ENCODE results near the gene GPR31. TPM values are rescaled to one million over a fixed set of nuclear protein-coding genes. Genes with fewer than 3 reads are reported as not detected.

Gene GPR31
- total and polyA plus RNA-seq, 8 donors, result 0.18 TPM; not detected in 7

DNA sequence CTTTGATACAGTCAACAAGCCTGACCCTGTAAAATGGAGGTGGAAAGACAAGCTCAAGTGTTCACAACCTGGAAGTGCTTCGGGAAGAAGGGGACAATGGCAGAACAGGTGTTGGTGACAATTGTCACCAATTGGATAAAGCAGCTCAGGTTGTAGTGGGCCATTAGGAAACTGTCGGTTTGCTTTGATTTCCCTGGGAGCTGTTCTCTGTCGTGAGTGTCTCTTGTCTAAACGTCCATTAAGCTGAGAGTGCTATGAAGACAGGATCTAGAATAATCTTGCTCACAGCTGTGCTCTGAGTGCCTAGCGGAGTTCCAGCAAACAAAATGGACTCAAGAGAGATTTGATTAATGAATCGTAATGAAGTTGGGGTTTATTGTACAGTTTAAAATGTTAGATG, 19.9 kb downstream of the GPR31 start:
- 53 to 64% (median 61%) methylated on average over 6 of the region's 6 CpGs for WGBS, 5 donors
- Histone ChIP-seq H3K9me3 (no peaks in the 10 kb centered on the region), H3K4me3 (no peak overlapping the region), H3K4me1 (peaks cover 0 to 8% (median 3%) of the 10 kb centered on the region in 4 donors), H3K27ac (no peak overlapping the region), H3K27me3 (peaks cover 0 to 6% (median 0%) of the 10 kb centered on the region in 3 donors), H3K36me3 (no peaks in the 10 kb centered on the region)
- no peak for DNase-seq
- intact Hi-C loops (cut with DNase I; ENCODE audit: low total_unique reads), result no loop called here
- TF ChIP-seq POLR2A (IDR thresholded peaks at IDR 0.05) (no peak), EP300 (IDR thresholded peaks at IDR 0.05) (no peak), POLR2AphosphoS5 (IDR thresholded peaks at IDR 0.05) (no peak)
- TF ChIP-seq, protein P1, sequence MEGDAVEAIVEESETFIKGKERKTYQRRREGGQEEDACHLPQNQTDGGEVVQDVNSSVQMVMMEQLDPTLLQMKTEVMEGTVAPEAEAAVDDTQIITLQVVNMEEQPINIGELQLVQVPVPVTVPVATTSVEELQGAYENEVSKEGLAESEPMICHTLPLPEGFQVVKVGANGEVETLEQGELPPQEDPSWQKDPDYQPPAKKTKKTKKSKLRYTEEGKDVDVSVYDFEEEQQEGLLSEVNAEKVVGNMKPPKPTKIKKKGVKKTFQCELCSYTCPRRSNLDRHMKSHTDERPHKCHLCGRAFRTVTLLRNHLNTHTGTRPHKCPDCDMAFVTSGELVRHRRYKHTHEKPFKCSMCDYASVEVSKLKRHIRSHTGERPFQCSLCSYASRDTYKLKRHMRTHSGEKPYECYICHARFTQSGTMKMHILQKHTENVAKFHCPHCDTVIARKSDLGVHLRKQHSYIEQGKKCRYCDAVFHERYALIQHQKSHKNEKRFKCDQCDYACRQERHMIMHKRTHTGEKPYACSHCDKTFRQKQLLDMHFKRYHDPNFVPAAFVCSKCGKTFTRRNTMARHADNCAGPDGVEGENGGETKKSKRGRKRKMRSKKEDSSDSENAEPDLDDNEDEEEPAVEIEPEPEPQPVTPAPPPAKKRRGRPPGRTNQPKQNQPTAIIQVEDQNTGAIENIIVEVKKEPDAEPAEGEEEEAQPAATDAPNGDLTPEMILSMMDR (IDR thresholded peaks at IDR 0.05), result no peak

- Histone ChIP-seq H3K27me3 (peaks cover 0 to 5% (median 0%) of the 10 kb centered on the region in 3 donors), H3K4me1 (peaks cover 0 to 6% (median 1%) of the 10 kb centered on the region in 4 donors), H3K36me3 (no peaks in the 10 kb centered on the region), H3K27ac (no peak overlapping the region), H3K4me3 (no peak overlapping the region), H3K9me3 (no peaks in the 10 kb centered on the region)
- 85 to 90% (median 89%) methylated on average over 10 of the region's 10 CpGs for WGBS, 5 donors
- TF ChIP-seq EP300 (IDR thresholded peaks at IDR 0.05) (no peak), POLR2AphosphoS5 (IDR thresholded peaks at IDR 0.05) (no peak)
- TF ChIP-seq, protein P1 (IDR thresholded peaks at IDR 0.05), result no peak
- DNase-seq, result no peak
- intact Hi-C loops (cut with DNase I; ENCODE audit: low total_unique reads), result no loop called here
Measured at GRCh38 chr6:167137081-167137480, 20.7 kb downstream of the GPR31 start.

DNA sequence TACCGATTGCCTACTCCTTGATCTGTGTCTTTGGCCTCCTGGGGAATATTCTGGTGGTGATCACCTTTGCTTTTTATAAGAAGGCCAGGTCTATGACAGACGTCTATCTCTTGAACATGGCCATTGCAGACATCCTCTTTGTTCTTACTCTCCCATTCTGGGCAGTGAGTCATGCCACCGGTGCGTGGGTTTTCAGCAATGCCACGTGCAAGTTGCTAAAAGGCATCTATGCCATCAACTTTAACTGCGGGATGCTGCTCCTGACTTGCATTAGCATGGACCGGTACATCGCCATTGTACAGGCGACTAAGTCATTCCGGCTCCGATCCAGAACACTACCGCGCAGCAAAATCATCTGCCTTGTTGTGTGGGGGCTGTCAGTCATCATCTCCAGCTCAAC, 21.4 kb downstream of the GPR31 start:
- Histone ChIP-seq H3K27me3 (no peaks in the 10 kb centered on the region), H3K36me3 (no peaks in the 10 kb centered on the region), H3K9me3 (no peaks in the 10 kb centered on the region), H3K4me1 (no peaks in the 10 kb centered on the region), H3K4me3 (no peak overlapping the region), H3K27ac (no peak overlapping the region)
- TF ChIP-seq, protein P1 (IDR thresholded peaks at IDR 0.05), result no peak
- TF ChIP-seq POLR2A (IDR thresholded peaks at IDR 0.05) (no peak), EP300 (IDR thresholded peaks at IDR 0.05) (no peak), POLR2AphosphoS5 (IDR thresholded peaks at IDR 0.05) (no peak)
- WGBS, 5 donors, result 86 to 94% (median 88%) methylated on average over 13 of the region's 13 CpGs
- intact Hi-C loops (cut with DNase I; ENCODE audit: low total_unique reads), result no loop called here
- DNase-seq, result no peak

DNA sequence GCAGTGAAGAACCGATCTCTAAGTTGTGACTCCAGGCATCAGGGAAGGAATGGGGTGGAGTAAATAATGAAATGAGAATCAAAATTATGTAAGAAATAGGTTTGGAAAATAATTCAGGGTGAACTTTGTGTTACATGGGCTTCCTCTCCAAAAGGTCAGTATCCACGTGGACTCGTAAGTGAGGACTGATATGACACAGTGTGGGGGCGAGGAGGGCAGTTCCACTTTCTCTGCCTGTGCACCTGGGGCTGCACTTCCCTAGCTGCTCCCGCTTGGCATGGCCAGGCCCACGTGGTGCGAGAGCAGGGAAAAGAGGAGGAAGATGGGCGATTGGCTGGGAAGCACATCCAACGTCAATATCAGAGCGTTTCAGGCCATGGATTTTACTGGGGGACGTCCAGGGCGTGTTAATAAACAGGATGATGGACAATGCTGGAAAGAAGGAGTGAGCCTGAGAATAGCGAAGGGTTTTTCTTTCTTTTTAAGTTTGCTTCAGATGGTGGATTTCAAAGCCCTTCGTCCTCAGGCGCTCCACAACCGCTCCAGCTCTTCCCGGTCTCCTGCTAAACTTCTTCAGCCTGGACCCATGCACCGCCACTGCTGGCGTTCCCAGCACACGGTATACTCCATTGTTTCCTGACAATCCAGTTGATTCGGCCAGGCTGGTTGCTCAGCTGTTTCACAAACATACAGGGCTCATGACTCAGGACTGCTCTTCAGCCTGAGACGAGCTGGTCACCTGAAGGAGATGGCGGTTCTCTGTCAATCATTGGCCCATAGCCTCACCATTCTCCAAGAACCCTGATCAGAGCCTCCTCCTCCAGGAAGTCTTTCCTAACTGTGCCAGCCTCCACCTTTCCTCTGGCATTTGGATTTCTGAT, 23.1 kb downstream of the GPR31 start:
- Histone ChIP-seq H3K27me3 (no peaks in the 10 kb centered on the region), H3K4me1 (no peaks in the 10 kb centered on the region), H3K36me3 (no peaks in the 10 kb centered on the region), H3K27ac (no peak overlapping the region), H3K9me3 (no peaks in the 10 kb centered on the region), H3K4me3 (no peak overlapping the region)
- intact Hi-C loops (cut with DNase I; ENCODE audit: low total_unique reads), result no loop called here
- WGBS, 5 donors, result 75 to 87% (median 78%) methylated on average over 23 of the region's 23 CpGs
- DNase-seq, result no peak
- TF ChIP-seq, protein P1 (IDR thresholded peaks at IDR 0.05), result no peak
- TF ChIP-seq EP300 (IDR thresholded peaks at IDR 0.05), result no peak
- no peak for TF ChIP-seq POLR2A (IDR thresholded peaks at IDR 0.05)
- no peak for TF ChIP-seq POLR2AphosphoS5 (IDR thresholded peaks at IDR 0.05)
